Epidermal melanocyte (primary cell): ENCODE data around the gene TUBA3D.
"Not testable (repeated sequence)": the region's sequence is repeated elsewhere in the genome, so short reads cannot be mapped to it uniquely, and the experiment has no call there.

Source experiments
- DNase-seq: peaks from one replicate; pipeline ENCODE4 v3.0.0; 2011; ENCODE audit warnings: low spot score; ENCODE audit not compliant: insufficient read length

The TUBA3D gene

GRCh38 chr2:131483981-131484820 is 8.3 kb downstream of the TUBA3D start:
- not testable (repeated sequence) for DNase-seq

GRCh38 chr2:131484906-131485460 is 9.1 kb downstream of the TUBA3D start:
- not testable (repeated sequence) for DNase-seq

GRCh38 chr2:131486201-131486902 is 10.4 kb downstream of the TUBA3D start:
- not testable (repeated sequence) for DNase-seq

- DNase-seq, result no peak
These were observed 12.6 kb downstream of the TUBA3D start for GRCh38 chr2:131488306-131489205.

- not testable (repeated sequence) for DNase-seq
These were observed 14.9 kb downstream of the TUBA3D start for GRCh38 chr2:131490616-131491468.

GRCh38 chr2:131491469-131491836 is 15.5 kb downstream of the TUBA3D start:
- DNase-seq, result not testable (repeated sequence)

GRCh38 chr2:131492015-131492417 is 16.1 kb downstream of the TUBA3D start, which contains the start of gene MZT2A:
TSS of gene MZT2A (minus strand) at chr2:131492397. CDS start at chr2:131492376, 21 bp downstream.
- not testable (repeated sequence) for DNase-seq

- peak; percentile 99 for DNase-seq
These were observed 16.7 kb downstream of the TUBA3D start for GRCh38 chr2:131492418-131493198.

GRCh38 chr2:131493199-131493968 is 17.5 kb downstream of the TUBA3D start:
- DNase-seq, result no peak

- not testable (repeated sequence) for DNase-seq
These were observed 19.6 kb downstream of the TUBA3D start for GRCh38 chr2:131495506-131495905.

- not testable (repeated sequence) for DNase-seq
These were observed 22.5 kb downstream of the TUBA3D start for GRCh38 chr2:131498321-131498973.

- not testable (repeated sequence) for DNase-seq
These were observed 27.7 kb downstream of the TUBA3D start for GRCh38 chr2:131503587-131503986.

GRCh38 chr2:131504082-131504750 is 28.3 kb downstream of the TUBA3D start:
- not testable (repeated sequence) for DNase-seq

- no peak for DNase-seq
These were observed 33.7 kb downstream of the TUBA3D start for GRCh38 chr2:131509615-131510014.

- not testable (repeated sequence) for DNase-seq
These were observed 35.5 kb downstream of the TUBA3D start for GRCh38 chr2:131511291-131511968.

GRCh38 chr2:131511969-131512870 is 36.3 kb downstream of the TUBA3D start:
- DNase-seq, result not testable (repeated sequence)
